HUES6 (cell line): Measurements from ENCODE around the gene PCDHGA6.
"Not testable (repeated sequence)": the region's sequence is repeated elsewhere in the genome, so short reads cannot be mapped to it uniquely, and the experiment has no call there.

Experiments
- H3K27ac ChIP-seq: 2 replicates; pipeline ENCODE4 v1.7.0; 2013; ENCODE audit warnings: low read depth, mild to moderate bottlenecking, low read length, inconsistent platforms
- H3K27me3 ChIP-seq: 2 replicates; pipeline ENCODE4 v1.6.1; 2013; ENCODE audit warnings: low read length; ENCODE audit not compliant: control insufficient read depth, insufficient read depth
- H3K36me3 ChIP-seq: 2 replicates; pipeline ENCODE4 v1.6.1; 2013; ENCODE audit warnings: low read length; ENCODE audit not compliant: control insufficient read depth, insufficient read depth
- H3K4me1 ChIP-seq: 2 replicates; pipeline ENCODE4 v1.6.1; 2013; ENCODE audit warnings: low read length; ENCODE audit not compliant: control insufficient read depth, insufficient read depth
- H3K4me3 ChIP-seq: 2 replicates; pipeline ENCODE4 v1.5.1; 2013; ENCODE audit warnings: low read depth, low read length
- H3K9ac ChIP-seq: one replicate; pipeline ENCODE4 v1.6.1; 2013; ENCODE audit warnings: mild to moderate bottlenecking, low read length
- H3K9me3 ChIP-seq: 2 replicates; pipeline ENCODE4 v1.6.1; 2013; ENCODE audit warnings: low read depth, low read length; ENCODE audit not compliant: control insufficient read depth, insufficient read depth

The PCDHGA6 gene

DNA sequence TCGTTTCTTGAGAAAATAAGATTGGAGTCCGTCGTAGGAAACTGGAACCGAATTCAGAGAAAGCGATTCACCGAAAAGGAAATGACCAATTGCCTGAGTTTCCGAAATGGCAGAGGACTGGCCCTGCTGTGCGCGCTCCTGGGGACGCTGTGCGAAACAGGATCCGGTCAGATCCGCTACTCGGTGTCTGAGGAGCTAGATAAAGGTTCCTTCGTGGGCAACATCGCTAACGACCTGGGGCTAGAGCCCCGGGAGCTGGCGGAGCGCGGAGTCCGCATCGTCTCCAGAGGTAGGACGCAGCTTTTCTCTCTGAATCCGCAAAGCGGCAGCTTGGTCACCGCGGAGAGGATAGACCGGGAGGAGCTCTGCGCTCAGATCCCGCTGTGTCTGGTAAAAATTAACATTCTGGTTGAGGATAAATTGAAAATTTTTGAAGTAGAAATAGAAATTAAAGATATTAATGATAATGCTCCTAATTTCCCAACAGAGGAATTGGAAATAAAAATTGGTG is 29.7 kb upstream of the PCDHGA6 start:
- no peaks in the 10 kb centered on the region for H3K27me3 ChIP-seq
- peaks cover 41% of the 10 kb centered on the region for H3K9me3 ChIP-seq
- H3K4me3 ChIP-seq, result peak overlapping the region; percentile 46; the same call in 1 of the 2 replicates
- no peaks in the 10 kb centered on the region for H3K36me3 ChIP-seq
- no peaks in the 10 kb centered on the region for H3K4me1 ChIP-seq
- H3K9ac ChIP-seq, result no peak overlapping the region
- H3K27ac ChIP-seq, result no peak overlapping the region

DNA sequence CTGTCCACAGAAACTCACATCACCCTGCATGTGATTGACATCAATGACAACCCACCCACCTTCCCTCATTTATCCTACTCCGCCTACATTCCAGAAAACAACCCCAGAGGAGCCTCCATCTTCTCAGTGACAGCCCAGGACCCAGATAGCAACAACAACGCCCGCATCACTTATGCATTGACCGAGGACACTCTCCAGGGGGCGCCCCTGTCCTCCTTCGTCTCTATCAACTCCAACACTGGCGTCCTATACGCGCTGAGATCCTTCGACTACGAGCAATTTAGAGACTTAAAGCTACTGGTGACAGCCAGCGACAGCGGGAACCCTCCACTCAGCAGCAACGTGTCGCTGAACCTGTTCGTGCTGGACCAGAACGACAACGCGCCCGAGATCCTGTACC is 28.4 kb upstream of the PCDHGA6 start:
- H3K4me1 ChIP-seq, result no peaks in the 10 kb centered on the region
- H3K9me3 ChIP-seq, result peaks cover 31% of the 10 kb centered on the region
- no peaks in the 10 kb centered on the region for H3K27me3 ChIP-seq

DNA sequence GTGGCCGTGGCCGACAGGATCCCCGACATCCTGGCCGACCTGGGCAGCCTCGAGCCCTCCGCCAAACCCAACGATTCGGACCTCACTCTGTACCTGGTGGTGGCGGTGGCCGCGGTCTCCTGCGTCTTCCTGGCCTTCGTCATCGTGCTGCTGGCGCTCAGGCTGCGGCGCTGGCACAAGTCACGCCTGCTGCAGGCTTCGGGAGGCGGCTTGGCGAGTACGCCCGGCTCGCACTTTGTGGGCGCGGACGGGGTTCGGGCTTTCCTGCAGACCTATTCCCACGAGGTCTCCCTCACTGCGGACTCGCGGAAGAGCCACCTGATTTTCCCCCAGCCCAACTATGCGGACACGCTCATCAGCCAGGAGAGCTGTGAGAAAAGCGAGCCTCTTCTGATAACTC is 27.7 kb upstream of the PCDHGA6 start:
- not testable (repeated sequence) for H3K4me1 ChIP-seq, H3K27ac ChIP-seq, H3K27me3 ChIP-seq, H3K36me3 ChIP-seq, H3K9ac ChIP-seq, H3K4me3 ChIP-seq
- H3K9me3 ChIP-seq, result peaks cover 33% of the 10 kb centered on the region

More for the DNA sequence above, 28.4 kb upstream of the PCDHGA6 start:
- Histone ChIP-seq H3K4me3 (no peak overlapping the region), H3K9ac (no peak overlapping the region), H3K27ac (no peak overlapping the region), H3K36me3 (no peaks in the 10 kb centered on the region)

DNA sequence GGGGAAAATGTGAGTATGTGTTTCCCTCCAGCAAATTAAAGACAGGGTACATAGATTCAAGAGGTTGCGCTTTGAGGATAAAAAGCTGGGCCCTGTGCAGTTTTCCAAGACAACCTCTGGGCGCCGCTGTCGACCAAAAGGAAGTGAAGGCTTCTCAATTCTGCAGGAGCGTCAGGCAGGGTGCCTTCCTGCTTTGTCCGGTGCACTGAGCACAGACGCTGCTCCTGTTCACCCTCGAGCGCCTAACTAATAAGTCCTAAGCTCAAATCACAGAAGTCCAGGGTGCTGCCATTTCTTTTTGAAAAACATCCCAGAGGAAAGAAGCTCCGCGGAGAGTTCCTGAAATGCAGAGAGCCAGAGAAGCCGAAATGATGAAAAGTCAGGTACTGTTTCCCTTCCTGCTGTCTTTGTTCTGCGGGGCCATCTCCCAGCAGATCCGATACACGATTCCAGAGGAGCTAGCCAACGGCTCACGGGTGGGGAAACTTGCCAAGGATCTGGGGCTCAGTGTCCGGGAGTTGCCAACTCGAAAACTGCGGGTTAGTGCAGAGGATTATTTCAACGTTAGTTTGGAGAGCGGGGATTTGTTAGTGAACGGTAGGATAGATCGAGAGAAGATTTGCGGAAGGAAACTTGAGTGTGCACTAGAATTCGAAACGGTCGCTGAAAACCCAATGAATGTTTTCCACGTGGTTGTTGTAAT is 23.6 kb upstream of the PCDHGA6 start, which contains the start of gene PCDHGB1:
TSS of gene PCDHGB1 (plus strand) at position 183 of the 703 bp plus-strand sequence. CDS start at position 345, 162 bp downstream.
- Histone ChIP-seq H3K9me3 (peaks cover 32% of the 10 kb centered on the region), H3K27ac (no peak within 1 kb of the TSS), H3K9ac (no peak within 1 kb of the TSS), H3K4me3 (peak within 1 kb of the TSS; percentile 47), H3K4me1 (no peaks in the 10 kb centered on the region), H3K27me3 (no peaks in the 10 kb centered on the region), H3K36me3 (no peaks in the 10 kb centered on the region)

DNA sequence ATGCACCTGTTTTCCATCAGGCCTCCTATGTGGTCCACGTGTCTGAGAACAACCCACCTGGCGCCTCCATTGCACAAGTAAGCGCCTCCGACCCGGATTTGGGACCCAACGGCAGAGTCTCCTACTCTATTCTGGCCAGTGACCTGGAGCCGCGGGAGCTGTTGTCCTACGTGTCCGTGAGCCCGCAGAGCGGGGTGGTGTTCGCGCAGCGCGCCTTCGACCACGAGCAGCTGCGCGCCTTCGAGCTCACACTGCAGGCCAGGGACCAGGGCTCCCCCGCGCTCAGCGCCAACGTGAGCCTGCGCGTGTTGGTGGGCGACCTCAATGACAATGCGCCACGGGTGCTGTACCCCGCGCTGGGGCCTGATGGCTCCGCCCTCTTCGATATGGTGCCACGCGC is 22.1 kb upstream of the PCDHGA6 start:
- no peak overlapping the region for H3K27ac ChIP-seq
- no peaks in the 10 kb centered on the region for H3K4me1 ChIP-seq
- no peak overlapping the region for H3K4me3 ChIP-seq
- H3K9me3 ChIP-seq, result peaks cover 41% of the 10 kb centered on the region
- H3K9ac ChIP-seq, result no peak overlapping the region
- H3K36me3 ChIP-seq, result no peaks in the 10 kb centered on the region
- H3K27me3 ChIP-seq, result no peaks in the 10 kb centered on the region

DNA sequence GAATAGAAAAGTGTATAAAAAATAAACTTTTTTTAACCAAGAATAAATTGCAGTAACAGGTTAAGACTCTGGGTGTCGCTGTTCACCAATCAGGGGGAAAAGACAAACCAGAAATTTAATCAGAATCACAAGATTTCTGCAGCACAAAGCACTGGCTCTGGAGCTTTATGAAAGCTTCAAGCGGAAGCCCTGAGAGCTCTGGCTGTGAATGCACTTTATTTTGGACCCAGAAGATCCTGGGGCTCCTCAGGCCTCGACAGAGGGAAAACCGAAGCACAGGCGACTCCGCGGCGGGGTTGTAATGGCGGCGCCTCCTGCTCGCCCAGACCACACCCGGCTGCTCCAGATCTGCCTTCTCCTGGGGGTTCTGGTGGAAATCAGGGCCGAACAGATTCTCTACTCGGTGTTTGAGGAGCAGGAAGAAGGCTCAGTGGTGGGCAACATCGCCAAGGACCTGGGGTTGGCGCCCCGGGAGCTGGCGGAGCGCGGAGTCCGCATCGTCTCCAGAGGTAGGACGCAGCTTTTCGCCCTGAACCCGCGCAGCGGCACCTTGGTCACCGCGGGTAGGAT is 18.7 kb upstream of the PCDHGA6 start, which contains the start of gene PCDHGA4:
TSS of gene PCDHGA4 (plus strand) at position 122 of the 570 bp plus-strand sequence. CDS start at position 209, 87 bp downstream.
- no peaks in the 10 kb centered on the region for H3K4me1 ChIP-seq
- H3K27ac ChIP-seq, result no peak within 1 kb of the TSS
- H3K9me3 ChIP-seq, result peaks cover 48% of the 10 kb centered on the region
- H3K4me3 ChIP-seq, result no peak within 1 kb of the TSS
- H3K9ac ChIP-seq, result no peak within 1 kb of the TSS
- H3K36me3 ChIP-seq, result no peaks in the 10 kb centered on the region
- H3K27me3 ChIP-seq, result no peaks in the 10 kb centered on the region

DNA sequence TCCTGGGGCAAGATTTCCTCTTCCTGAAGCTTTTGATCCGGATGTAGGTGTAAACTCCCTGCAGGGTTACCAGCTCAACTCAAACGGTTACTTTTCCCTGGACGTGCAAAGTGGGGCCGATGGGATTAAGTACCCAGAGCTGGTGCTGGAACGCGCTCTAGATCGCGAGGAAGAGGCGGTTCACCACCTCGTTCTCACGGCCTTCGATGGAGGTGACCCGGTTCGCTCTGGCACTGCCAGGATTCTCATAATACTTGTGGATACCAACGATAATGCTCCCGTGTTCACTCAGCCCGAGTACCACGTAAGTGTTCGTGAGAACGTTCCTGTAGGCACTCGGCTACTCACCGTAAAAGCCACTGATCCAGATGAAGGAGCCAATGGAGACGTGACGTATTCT is 18.1 kb upstream of the PCDHGA6 start:
- Histone ChIP-seq H3K4me1 (no peaks in the 10 kb centered on the region), H3K9ac (no peak overlapping the region), H3K27me3 (no peaks in the 10 kb centered on the region), H3K36me3 (no peaks in the 10 kb centered on the region), H3K9me3 (peaks cover 45% of the 10 kb centered on the region), H3K27ac (no peak overlapping the region), H3K4me3 (no peak overlapping the region)

DNA sequence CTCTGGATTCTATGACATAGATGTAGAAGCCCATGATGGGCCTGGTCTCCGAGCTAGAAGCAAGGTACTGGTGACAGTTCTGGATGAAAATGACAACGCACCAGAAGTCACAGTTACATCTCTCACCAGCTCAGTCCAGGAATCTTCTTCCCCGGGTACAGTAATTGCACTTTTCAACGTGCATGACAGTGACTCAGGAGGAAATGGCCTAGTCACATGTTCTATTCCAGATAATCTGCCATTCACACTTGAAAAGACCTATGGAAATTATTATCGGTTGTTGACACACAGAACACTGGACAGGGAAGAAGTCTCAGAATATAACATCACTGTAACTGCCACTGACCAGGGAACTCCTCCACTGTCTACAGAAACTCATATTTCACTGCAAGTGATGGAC is 17.6 kb upstream of the PCDHGA6 start:
- H3K9me3 ChIP-seq, result peaks cover 45% of the 10 kb centered on the region

DNA sequence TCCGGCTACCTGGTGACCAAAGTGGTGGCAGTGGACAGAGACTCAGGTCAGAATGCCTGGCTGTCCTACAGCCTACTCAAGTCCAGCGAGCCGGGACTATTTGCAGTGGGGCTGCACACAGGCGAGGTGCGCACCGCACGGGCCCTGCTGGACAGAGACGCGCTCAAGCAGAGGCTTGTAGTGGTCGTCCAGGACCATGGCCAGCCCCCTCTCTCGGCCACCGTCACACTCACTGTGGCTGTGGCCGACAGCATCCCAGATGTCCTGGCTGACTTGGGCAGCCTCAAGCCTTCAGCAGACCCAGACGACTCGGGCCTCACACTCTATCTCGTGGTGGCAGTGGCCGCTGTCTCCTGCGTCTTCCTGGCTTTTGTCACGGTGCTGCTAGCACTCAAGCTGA is 16.7 kb upstream of the PCDHGA6 start:
- Histone ChIP-seq H3K36me3 (no peaks in the 10 kb centered on the region), H3K9ac (no peak overlapping the region), H3K4me1 (no peaks in the 10 kb centered on the region), H3K27me3 (no peaks in the 10 kb centered on the region), H3K4me3 (no peak overlapping the region), H3K27ac (no peak overlapping the region), H3K9me3 (peaks cover 45% of the 10 kb centered on the region)

More for the DNA sequence above, 17.6 kb upstream of the PCDHGA6 start:
- Histone ChIP-seq H3K27ac (no peak overlapping the region), H3K9ac (no peak overlapping the region), H3K4me1 (no peaks in the 10 kb centered on the region), H3K27me3 (no peaks in the 10 kb centered on the region), H3K36me3 (no peaks in the 10 kb centered on the region), H3K4me3 (no peak overlapping the region)

DNA sequence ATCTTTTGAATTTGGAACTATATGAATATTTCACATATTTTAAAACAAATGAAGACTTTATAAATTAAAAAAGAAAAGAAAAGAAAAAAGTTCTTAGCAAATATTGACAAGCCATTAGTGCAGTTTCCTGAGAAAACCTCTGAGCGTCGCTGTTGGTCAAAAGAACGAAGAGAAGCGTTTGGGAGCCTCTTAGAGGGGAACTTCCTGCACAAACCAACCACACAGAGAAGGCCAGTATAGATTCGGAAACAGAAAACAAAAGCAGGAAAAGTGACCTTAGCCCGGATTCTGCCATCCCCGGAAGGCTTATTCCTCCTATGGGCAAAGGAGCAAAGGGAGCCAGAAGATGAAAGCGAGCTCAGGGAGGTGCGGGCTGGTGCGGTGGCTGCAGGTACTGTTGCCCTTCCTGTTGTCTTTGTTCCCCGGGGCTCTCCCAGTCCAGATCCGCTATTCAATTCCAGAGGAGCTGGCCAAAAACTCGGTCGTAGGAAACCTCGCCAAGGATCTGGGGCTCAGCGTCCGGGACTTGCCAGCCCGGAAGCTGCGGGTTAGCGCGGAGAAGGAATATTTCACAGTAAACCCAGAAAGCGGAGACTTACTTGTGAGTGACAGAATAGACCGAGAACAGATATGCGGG is 13.8 kb upstream of the PCDHGA6 start, which contains the start of gene PCDHGB2:
TSS of gene PCDHGB2 (plus strand) at position 205 of the 637 bp plus-strand sequence. CDS start at position 347, 142 bp downstream.
- Histone ChIP-seq H3K27me3 (no peaks in the 10 kb centered on the region), H3K9me3 (peaks cover 59% of the 10 kb centered on the region), H3K36me3 (no peaks in the 10 kb centered on the region), H3K27ac (no peak within 1 kb of the TSS), H3K9ac (no peak within 1 kb of the TSS), H3K4me1 (no peaks in the 10 kb centered on the region), H3K4me3 (peak within 1 kb of the TSS; percentile 31)

DNA sequence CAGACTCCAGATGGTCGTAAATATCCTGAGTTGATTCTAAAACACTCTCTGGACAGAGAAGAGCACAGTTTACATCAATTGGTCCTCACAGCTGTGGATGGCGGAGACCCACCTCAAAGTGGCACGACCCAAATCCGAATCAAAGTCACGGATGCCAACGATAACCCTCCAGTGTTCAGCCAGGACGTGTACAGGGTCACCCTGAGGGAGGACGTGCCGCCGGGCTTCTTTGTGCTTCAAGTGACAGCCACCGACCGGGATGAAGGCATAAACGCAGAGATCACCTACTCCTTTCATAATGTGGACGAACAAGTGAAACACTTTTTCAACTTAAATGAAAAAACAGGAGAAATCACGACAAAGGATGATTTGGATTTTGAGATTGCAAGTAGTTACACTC is 13.0 kb upstream of the PCDHGA6 start:
- Histone ChIP-seq H3K4me3 (no peak overlapping the region), H3K4me1 (no peaks in the 10 kb centered on the region), H3K36me3 (no peaks in the 10 kb centered on the region; the same call in 1 of the 2 replicates), H3K9ac (no peak overlapping the region), H3K9me3 (peaks cover 60% of the 10 kb centered on the region), H3K27me3 (no peaks in the 10 kb centered on the region), H3K27ac (no peak overlapping the region)
